C4-2B (cell line): Measurements from ENCODE around the gene MPEG1.

Experiments
- H3K27ac ChIP-seq: fragments of 450-650 bp; 2 replicates; pipeline ENCODE4 v1.5.1; 2017
- ZFX ChIP-seq: fragments of 450-650 bp; IDR thresholded peaks from 2 replicates; pipeline ENCODE4 v1.6.1; 2017
- TF ChIP-seq, protein P1 (sequence below): fragments of 450-650 bp; conservative IDR thresholded peaks from 2 replicates; pipeline ENCODE4 v1.5.1; 2017; ENCODE audit warnings: mild to moderate bottlenecking

Gene MPEG1

DNA sequence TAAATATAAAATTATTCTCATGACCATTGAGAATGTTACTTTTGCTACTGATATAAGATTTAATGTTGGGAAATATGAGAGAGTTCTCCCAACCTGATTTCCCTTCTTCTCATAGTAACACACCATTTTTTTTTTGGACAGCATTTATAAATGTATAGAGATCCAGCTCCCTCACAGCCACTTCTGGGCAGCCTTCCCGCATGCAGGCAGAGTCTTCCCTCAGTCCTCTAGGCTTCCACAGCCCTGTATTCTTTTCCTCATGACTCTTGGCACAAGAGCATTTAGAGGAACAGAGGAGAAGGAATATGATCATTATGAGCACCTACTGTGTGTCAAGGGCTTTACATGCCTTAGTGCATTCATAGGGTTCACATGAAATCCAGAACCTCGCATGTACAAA lies 31.8 kb downstream of the MPEG1 start:
- TF ChIP-seq ZFX, result no peak
- no peak overlapping the region for H3K27ac ChIP-seq

DNA sequence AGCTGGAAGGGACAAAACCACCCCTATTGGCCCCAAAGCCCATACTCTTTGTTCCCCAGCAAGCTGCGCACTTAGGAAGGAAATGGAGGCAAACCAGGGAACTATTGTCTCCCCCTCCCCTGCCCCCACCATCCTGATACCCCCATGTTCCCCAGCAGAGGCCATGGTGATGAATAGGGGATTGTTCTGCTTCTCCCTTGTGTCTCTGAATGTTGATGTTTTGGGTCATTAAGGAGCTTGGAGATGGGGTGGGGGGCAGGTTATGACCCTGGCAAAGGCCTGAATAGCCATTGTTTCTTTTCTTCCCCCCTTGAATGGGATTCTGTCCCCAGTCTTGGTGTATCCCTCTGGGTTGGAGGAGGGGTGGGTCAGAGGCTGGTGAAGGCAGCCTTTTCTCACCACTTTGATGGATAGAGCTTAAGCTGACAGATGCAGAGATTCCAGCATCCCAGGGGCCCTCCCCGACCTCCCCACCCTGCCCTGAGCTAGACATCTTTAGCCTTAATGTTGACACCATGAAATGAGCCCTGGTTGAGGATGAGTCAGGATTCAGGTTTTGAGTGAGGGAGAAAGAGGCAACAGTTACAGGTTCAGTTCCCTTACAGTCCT lies 32.5 kb downstream of the MPEG1 start:
- H3K27ac ChIP-seq, result no peak overlapping the region
- TF ChIP-seq, protein P1, sequence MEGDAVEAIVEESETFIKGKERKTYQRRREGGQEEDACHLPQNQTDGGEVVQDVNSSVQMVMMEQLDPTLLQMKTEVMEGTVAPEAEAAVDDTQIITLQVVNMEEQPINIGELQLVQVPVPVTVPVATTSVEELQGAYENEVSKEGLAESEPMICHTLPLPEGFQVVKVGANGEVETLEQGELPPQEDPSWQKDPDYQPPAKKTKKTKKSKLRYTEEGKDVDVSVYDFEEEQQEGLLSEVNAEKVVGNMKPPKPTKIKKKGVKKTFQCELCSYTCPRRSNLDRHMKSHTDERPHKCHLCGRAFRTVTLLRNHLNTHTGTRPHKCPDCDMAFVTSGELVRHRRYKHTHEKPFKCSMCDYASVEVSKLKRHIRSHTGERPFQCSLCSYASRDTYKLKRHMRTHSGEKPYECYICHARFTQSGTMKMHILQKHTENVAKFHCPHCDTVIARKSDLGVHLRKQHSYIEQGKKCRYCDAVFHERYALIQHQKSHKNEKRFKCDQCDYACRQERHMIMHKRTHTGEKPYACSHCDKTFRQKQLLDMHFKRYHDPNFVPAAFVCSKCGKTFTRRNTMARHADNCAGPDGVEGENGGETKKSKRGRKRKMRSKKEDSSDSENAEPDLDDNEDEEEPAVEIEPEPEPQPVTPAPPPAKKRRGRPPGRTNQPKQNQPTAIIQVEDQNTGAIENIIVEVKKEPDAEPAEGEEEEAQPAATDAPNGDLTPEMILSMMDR, result no peak
- TF ChIP-seq ZFX, result no peak

DNA sequence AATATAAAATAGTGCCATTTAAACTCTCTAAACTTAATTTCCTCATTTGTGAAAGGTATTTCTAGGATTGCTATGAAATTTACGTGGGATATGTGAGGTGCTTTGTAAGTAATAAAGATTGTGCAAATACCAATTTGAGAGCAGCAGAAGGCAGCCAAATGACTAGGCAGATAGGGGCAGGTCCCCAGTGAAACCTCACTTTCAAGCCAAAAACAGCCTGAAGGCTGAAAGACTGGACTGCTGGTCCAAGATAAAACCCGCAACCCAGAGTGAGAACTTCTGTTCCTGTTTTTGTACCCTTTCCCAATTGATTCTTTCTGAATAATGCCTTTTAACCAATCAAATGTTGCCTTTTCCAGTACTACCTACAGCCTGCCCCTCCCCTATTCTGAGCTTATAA lies 33.6 kb downstream of the MPEG1 start:
- H3K27ac ChIP-seq, result no peak overlapping the region
- TF ChIP-seq ZFX, result no peak
- TF ChIP-seq, protein P1, result no peak

DNA sequence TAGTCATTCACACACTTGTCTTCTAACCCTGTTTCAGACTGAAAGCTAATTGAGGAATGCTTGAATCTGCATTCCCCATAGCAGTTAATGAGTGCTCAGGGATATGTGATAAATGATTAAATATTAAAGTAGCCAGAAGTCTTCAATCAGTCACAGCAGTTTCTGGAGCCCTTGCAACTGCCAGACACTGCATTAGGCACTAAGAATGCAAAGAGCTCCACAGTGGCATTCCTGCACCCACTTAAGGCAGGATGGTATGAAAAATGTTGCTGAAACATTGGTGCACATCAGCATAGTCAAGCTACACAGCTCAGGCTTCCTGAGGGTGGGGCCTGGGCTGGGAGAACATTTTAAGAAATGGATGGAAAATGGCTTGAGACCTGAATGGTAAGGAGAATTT lies 34.3 kb downstream of the MPEG1 start:
- H3K27ac ChIP-seq, result no peak overlapping the region
- TF ChIP-seq ZFX, result no peak
- TF ChIP-seq, protein P1, result no peak

DNA sequence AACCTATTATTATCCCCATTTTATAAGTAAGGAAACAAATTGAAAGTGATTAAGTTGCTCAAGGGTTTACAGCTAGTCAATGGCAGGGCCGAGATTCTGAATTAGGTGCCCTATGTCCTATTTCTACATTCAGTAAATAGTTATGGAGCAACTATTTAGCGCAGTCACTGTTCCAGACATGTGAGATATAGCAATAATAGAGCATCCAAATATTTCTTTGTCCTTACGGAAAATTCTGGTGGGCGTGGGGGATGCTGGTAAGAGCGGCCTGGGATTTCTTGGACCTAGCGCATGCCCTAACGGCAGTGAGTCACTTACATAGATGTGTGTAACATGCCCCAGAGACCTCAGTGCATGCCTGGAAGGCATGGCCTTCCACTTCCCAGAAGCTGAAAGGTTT lies 36.4 kb downstream of the MPEG1 start:
- no peak overlapping the region for H3K27ac ChIP-seq
- TF ChIP-seq ZFX, result no peak
- TF ChIP-seq, protein P1, result no peak

DNA sequence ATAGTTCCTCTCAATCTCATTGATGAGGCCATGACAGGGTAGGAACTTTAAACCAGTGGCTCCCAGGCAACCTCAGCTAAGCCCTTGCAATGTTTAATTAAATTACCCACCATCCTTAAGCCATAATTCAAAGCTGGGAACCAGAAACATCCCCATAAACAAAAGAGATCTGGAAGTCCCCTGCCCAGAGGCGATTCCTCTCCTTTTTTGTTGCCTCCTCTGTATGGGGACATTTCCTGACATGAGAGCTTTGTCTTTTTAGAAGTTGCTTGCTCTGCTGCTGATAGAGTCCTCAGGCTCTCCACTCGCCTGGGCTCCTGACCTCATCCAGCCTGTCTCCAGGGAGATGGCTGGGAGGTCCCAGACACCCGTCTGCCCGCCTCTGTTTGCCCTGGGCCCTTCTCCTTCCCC lies 37.6 kb downstream of the MPEG1 start:
- TF ChIP-seq, protein P1, result no peak
- no peak for TF ChIP-seq ZFX
- no peak overlapping the region for H3K27ac ChIP-seq

DNA sequence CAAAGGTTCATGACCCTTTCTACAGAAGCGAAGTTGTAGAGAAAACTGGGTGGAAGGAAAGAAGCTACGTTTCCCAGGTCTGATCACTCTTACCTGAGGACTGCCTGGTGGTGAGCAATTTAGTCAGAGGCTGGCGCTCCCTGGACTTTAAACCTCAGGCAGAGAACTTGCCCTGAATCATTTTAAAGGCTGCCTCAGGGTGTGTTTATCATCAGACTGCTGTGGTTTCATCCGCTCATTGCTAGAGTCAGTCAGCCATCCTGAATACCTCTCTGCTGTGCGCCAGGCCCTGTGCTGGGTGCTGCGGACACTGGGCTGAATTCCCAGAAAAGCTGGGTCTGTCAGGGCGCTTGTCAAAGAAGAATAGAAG lies 38.1 kb downstream of the MPEG1 start:
- no peak for TF ChIP-seq ZFX
- TF ChIP-seq, protein P1, result no peak
- H3K27ac ChIP-seq, result no peak overlapping the region

DNA sequence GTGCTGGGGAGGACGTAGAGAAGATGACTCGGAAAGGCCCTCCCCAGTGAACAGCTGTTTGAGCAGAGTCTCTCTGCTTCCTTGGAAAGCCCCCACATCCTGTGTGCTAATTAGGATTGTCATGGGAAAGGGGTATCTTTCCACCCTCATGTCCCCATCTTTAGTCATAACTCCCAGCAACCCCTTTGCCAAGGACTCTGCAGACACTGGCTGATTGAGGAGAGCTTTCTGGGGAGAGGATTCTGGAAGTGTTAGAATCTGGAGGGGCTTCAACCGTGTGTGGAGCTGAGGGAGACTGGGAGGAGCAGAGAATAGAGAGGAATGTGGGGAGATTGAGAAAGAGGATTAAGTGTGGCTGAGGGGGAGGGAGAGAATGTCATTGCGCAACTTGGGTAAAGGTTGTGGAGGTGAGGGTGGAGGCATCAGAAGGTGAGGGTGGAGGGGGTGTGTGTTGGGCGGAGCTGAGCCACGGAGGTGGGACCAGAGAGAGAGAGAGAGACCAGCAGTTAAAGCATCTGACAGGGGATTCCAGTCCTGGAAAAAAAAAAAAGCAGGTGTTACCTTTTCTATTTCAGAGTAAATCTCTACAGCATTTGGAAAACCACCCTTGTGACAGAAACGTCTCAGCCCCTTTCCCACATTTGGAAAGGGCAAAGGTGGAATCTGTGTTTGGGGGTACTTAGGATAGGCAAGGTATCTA lies 38.6 kb downstream of the MPEG1 start:
- H3K27ac ChIP-seq, result no peak overlapping the region
- TF ChIP-seq ZFX, result no peak
- TF ChIP-seq, protein P1, result no peak
